AG20443 (cell line): ENCODE results near the gene ZP1.

Experiments used
- DNase-seq: peaks from one replicate; pipeline ENCODE4 v3.0.0; 2012; ENCODE audit warnings: low spot score, mixed read lengths

ZP1 gene

GRCh38 chr11:60859616-60860250, 7.6 kb upstream of the ZP1 start:
- DNase-seq, result no peak

GRCh38 chr11:60860943-60861342, 6.4 kb upstream of the ZP1 start:
- no peak for DNase-seq

- DNase-seq, result no peak
These were observed 5.2 kb upstream of the ZP1 start for GRCh38 chr11:60862171-60862570.

GRCh38 chr11:60863550-60864521, 3.5 kb upstream of the ZP1 start:
- DNase-seq, result no peak

- DNase-seq, result no peak
These were observed 2.4 kb upstream of the ZP1 start for GRCh38 chr11:60864856-60865513.

- DNase-seq, result no peak
These were observed 734 bp downstream of the ZP1 start for GRCh38 chr11:60867871-60868681.

- no peak for DNase-seq
These were observed 1.5 kb downstream of the ZP1 start for GRCh38 chr11:60868682-60869450.

- DNase-seq, result no peak
These were observed 2.1 kb downstream of the ZP1 start for GRCh38 chr11:60869451-60869825.

- no peak for DNase-seq
These were observed 2.9 kb downstream of the ZP1 start for GRCh38 chr11:60870276-60870675.

GRCh38 chr11:60870733-60871377, 3.5 kb downstream of the ZP1 start:
- no peak for DNase-seq

- peak; percentile 48 for DNase-seq
These were observed 4.2 kb downstream of the ZP1 start for GRCh38 chr11:60871378-60872061.

GRCh38 chr11:60872124-60872960, 5.0 kb downstream of the ZP1 start:
- peak; percentile 61 for DNase-seq

GRCh38 chr11:60872961-60873524, 5.7 kb downstream of the ZP1 start:
- peak; percentile 80 for DNase-seq

GRCh38 chr11:60873533-60873932, 6.2 kb downstream of the ZP1 start:
- DNase-seq, result no peak

- DNase-seq, result no peak
These were observed 7.4 kb downstream of the ZP1 start for GRCh38 chr11:60874421-60875365.

GRCh38 chr11:60875366-60876167, 8.2 kb downstream of the ZP1 start:
- DNase-seq, result no peak

GRCh38 chr11:60876168-60876485, 8.8 kb downstream of the ZP1 start:
- no peak for DNase-seq
